HepG2 (cell line): ENCODE measurements around the gene CNTD1. TPM values are rescaled to one million over a fixed set of nuclear protein-coding genes. Genes with fewer than 3 reads are reported as not detected.

Experiments used
- BRD4 ChIP-seq: sonication (generic); formaldehyde crosslinking; IDR thresholded peaks from 2 replicates; pipeline ENCODE4 v1.4.0; 2020; ENCODE audit warnings: missing genetic modification reagents
- HNRNPH1 ChIP-seq: fragments of 200-400 bp; formaldehyde crosslinking; optimal IDR thresholded peaks from 2 replicates; pipeline ENCODE3; 2017; ENCODE audit warnings: mild to moderate bottlenecking, low read depth, low read length
- ZC3H13 ChIP-seq: sonication (generic); formaldehyde crosslinking; IDR thresholded peaks from 2 replicates; pipeline ENCODE4 v1.8.1; 2023; ENCODE audit warnings: mild to moderate bottlenecking, missing genetic modification reagents, moderate library complexity
- ZNF20 ChIP-seq: sonication (generic); formaldehyde crosslinking; IDR thresholded peaks from 2 replicates; pipeline ENCODE4 v1.4.0; 2020; ENCODE audit warnings: mild to moderate bottlenecking, moderate library complexity, missing genetic modification reagents
- ZNF263 ChIP-seq: sonication (generic); formaldehyde crosslinking; IDR thresholded peaks from 2 replicates; pipeline ENCODE4 v1.4.0; 2020; ENCODE audit warnings: missing genetic modification reagents
- ZNF430 ChIP-seq: sonication (generic); formaldehyde crosslinking; IDR thresholded peaks from 2 replicates; pipeline ENCODE4 v1.9.0; 2021; ENCODE audit warnings: mild to moderate bottlenecking, missing genetic modification reagents
- ZNF563 ChIP-seq: sonication (generic); formaldehyde crosslinking; IDR thresholded peaks from 2 replicates; pipeline ENCODE4 v1.8.0; 2022; ENCODE audit warnings: mild to moderate bottlenecking, moderate library complexity, missing genetic modification reagents
- ZNF605 ChIP-seq: sonication (generic); formaldehyde crosslinking; IDR thresholded peaks from 2 replicates; pipeline ENCODE4 v1.8.0; 2022; ENCODE audit warnings: mild to moderate bottlenecking, missing genetic modification reagents
- polyA plus RNA-seq, 8 experiments: library from polyadenylated mRNA; depleted of rRNA in 3 of 8; stranded (reverse) in 7 of 8; unstranded in 1 of 8; fragments of >200 nt; fragmentation: Illumina TruSeq in 4 of 8; extraction: Trizol in 4 of 8; gene quantifications; 2 replicates each; pipeline versions ENCODE4 v1.2.1 to v1.2.3, GENCODE V29; 2011 to 2016; ENCODE audit warnings: low read depth in 4 of 8, missing spikeins in 1 of 8, mixed read lengths in 1 of 8; ENCODE audit not compliant: insufficient read depth in 1 of 8
- total RNA-seq, 5 experiments: library from RNA; depleted of rRNA; stranded (reverse); fragments of >200 nt; fragmentation: Illumina TruSeq; extraction: Trizol; gene quantifications; 2 replicates each; pipeline ENCODE4 v1.2.3, GENCODE V29; 2016; ENCODE audit warnings: low read depth in 1 of 5
- TF ChIP-seq, protein P1 (sequence below): sonication (generic); formaldehyde crosslinking; IDR thresholded peaks from 2 replicates; pipeline ENCODE4 v1.4.0; 2020; ENCODE audit warnings: missing genetic modification reagents, borderline replicate concordance
- TF ChIP-seq, protein P2 (sequence below): sonication (generic); formaldehyde crosslinking; IDR thresholded peaks from 2 replicates; pipeline ENCODE4 v1.5.0; 2020; ENCODE audit warnings: mild to moderate bottlenecking, missing genetic modification reagents
- TF ChIP-seq, protein P3 (sequence below): sonication (generic); formaldehyde crosslinking; IDR thresholded peaks from 2 replicates; pipeline ENCODE4 v1.9.0; 2021; ENCODE audit warnings: missing genetic modification reagents, borderline replicate concordance
- TF ChIP-seq, protein P4 (sequence below): sonication (generic); formaldehyde crosslinking; IDR thresholded peaks from 2 replicates; pipeline ENCODE4 v1.4.0; 2020; ENCODE audit warnings: missing genetic modification reagents

Gene CNTD1
- total and polyA plus RNA-seq, 2 of the 13 experiments (the other 11 are each of a cell fraction or from before 2014, with no cell fraction given): 0.11 to 0.15 TPM

DNA sequence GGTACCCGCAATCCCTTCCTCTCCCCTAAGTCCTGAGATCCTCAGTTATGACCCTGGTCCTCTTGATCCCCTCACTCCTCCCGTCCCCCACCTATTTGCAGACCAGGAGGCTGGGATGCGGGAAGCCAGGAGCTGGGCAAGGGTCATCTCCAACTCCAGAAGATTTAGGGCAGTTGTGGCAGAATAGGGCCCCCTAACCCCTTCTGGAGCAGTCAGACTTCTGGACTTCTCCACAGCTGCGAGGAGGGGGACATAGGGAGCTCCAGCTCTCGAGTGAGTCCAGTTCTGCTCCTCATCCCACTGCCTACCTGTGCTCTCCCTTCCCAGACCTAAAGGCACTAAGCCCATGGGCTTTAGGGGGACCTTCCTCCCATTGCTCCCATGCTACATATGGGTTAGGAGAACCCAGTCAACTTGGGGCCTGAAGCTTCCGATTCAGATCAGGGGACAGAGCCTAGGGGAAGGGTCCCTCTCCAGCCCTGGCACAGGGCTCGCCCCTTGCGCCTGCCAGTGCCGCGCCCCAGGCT is 17.0 kb upstream of the CNTD1 start (continued):
- TF ChIP-seq HNRNPH1 (peak; percentile 17), ZNF263 (CRISPR knock-in tag) (peak; percentile 60), ZNF605 (CRISPR knock-in tag) (peak; percentile 89), BRD4 (CRISPR knock-in tag) (no peak), ZC3H13 (CRISPR knock-in tag) (0 out of 2 replicates have a peak, but pooled peaks have one; percentile 22), ZNF430 (CRISPR knock-in tag) (0 out of 2 replicates have a peak, but pooled peaks have one; percentile 56), ZNF20 (CRISPR knock-in tag) (no peak), ZNF563 (CRISPR knock-in tag) (peak; percentile 17; the same call in 1 of the 2 replicates)
- TF ChIP-seq, protein P1, sequence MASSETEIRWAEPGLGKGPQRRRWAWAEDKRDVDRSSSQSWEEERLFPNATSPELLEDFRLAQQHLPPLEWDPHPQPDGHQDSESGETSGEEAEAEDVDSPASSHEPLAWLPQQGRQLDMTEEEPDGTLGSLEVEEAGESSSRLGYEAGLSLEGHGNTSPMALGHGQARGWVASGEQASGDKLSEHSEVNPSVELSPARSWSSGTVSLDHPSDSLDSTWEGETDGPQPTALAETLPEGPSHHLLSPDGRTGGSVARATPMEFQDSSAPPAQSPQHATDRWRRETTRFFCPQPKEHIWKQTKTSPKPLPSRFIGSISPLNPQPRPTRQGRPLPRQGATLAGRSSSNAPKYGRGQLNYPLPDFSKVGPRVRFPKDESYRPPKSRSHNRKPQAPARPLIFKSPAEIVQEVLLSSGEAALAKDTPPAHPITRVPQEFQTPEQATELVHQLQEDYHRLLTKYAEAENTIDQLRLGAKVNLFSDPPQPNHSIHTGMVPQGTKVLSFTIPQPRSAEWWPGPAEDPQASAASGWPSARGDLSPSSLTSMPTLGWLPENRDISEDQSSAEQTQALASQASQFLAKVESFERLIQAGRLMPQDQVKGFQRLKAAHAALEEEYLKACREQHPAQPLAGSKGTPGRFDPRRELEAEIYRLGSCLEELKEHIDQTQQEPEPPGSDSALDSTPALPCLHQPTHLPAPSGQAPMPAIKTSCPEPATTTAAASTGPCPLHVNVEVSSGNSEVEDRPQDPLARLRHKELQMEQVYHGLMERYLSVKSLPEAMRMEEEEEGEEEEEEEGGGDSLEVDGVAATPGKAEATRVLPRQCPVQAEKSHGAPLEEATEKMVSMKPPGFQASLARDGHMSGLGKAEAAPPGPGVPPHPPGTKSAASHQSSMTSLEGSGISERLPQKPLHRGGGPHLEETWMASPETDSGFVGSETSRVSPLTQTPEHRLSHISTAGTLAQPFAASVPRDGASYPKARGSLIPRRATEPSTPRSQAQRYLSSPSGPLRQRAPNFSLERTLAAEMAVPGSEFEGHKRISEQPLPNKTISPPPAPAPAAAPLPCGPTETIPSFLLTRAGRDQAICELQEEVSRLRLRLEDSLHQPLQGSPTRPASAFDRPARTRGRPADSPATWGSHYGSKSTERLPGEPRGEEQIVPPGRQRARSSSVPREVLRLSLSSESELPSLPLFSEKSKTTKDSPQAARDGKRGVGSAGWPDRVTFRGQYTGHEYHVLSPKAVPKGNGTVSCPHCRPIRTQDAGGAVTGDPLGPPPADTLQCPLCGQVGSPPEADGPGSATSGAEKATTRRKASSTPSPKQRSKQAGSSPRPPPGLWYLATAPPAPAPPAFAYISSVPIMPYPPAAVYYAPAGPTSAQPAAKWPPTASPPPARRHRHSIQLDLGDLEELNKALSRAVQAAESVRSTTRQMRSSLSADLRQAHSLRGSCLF (CRISPR knock-in tag): no peak
- TF ChIP-seq, protein P2, sequence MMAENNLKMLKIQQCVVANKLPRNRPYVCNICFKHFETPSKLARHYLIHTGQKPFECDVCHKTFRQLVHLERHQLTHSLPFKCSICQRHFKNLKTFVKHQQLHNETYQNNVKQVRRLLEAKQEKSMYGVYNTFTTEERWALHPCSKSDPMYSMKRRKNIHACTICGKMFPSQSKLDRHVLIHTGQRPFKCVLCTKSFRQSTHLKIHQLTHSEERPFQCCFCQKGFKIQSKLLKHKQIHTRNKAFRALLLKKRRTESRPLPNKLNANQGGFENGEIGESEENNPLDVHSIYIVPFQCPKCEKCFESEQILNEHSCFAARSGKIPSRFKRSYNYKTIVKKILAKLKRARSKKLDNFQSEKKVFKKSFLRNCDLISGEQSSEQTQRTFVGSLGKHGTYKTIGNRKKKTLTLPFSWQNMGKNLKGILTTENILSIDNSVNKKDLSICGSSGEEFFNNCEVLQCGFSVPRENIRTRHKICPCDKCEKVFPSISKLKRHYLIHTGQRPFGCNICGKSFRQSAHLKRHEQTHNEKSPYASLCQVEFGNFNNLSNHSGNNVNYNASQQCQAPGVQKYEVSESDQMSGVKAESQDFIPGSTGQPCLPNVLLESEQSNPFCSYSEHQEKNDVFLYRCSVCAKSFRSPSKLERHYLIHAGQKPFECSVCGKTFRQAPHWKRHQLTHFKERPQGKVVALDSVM: no peak
- TF ChIP-seq, protein P3, sequence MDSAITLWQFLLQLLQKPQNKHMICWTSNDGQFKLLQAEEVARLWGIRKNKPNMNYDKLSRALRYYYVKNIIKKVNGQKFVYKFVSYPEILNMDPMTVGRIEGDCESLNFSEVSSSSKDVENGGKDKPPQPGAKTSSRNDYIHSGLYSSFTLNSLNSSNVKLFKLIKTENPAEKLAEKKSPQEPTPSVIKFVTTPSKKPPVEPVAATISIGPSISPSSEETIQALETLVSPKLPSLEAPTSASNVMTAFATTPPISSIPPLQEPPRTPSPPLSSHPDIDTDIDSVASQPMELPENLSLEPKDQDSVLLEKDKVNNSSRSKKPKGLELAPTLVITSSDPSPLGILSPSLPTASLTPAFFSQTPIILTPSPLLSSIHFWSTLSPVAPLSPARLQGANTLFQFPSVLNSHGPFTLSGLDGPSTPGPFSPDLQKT (CRISPR knock-in tag): no peak
- TF ChIP-seq, protein P4, sequence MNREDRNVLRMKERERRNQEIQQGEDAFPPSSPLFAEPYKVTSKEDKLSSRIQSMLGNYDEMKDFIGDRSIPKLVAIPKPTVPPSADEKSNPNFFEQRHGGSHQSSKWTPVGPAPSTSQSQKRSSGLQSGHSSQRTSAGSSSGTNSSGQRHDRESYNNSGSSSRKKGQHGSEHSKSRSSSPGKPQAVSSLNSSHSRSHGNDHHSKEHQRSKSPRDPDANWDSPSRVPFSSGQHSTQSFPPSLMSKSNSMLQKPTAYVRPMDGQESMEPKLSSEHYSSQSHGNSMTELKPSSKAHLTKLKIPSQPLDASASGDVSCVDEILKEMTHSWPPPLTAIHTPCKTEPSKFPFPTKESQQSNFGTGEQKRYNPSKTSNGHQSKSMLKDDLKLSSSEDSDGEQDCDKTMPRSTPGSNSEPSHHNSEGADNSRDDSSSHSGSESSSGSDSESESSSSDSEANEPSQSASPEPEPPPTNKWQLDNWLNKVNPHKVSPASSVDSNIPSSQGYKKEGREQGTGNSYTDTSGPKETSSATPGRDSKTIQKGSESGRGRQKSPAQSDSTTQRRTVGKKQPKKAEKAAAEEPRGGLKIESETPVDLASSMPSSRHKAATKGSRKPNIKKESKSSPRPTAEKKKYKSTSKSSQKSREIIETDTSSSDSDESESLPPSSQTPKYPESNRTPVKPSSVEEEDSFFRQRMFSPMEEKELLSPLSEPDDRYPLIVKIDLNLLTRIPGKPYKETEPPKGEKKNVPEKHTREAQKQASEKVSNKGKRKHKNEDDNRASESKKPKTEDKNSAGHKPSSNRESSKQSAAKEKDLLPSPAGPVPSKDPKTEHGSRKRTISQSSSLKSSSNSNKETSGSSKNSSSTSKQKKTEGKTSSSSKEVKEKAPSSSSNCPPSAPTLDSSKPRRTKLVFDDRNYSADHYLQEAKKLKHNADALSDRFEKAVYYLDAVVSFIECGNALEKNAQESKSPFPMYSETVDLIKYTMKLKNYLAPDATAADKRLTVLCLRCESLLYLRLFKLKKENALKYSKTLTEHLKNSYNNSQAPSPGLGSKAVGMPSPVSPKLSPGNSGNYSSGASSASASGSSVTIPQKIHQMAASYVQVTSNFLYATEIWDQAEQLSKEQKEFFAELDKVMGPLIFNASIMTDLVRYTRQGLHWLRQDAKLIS (CRISPR knock-in tag): 0 out of 2 replicates have a peak, but pooled peaks have one; percentile 4
